Measurements from ENCODE around the gene HMOX2.

The HMOX2 gene

GRCh38 chr16:4455951-4456350 lies 20.2 kb upstream of the HMOX2 start (continued):
- TF ChIP-seq ZNF394 (tag by site-specific recombination; IDR thresholded peaks at IDR 0.05; ENCODE audit: borderline replicate concordance) (no peak), ZNF211 (tag by site-specific recombination; IDR thresholded peaks at IDR 0.05; ENCODE audit: low read depth) (no peak), ZNF10 (tag by site-specific recombination; IDR thresholded peaks at IDR 0.05) (no peak), ZNF707 (tag by site-specific recombination; IDR thresholded peaks at IDR 0.05) (no peak), ZNF391 (tag by site-specific recombination; IDR thresholded peaks at IDR 0.05; ENCODE audit: borderline replicate concordance, low read depth) (no peak), ZNF501 (tag by site-specific recombination; IDR thresholded peaks at IDR 0.05) (no peak), ZNF639 (tag by site-specific recombination; IDR thresholded peaks at IDR 0.05) (no peak), PRDM6 (tag by site-specific recombination; IDR thresholded peaks at IDR 0.05) (no peak)

GRCh38 chr16:4460936-4461249 lies 15.3 kb upstream of the HMOX2 start:
- Histone ChIP-seq H3K36me3 (ENCODE audit: control insufficient read depth in 2 of 2, insufficient read depth in 1 of 2, low read length in 2 of 2) (peaks cover 3 to 58% of the 10 kb centered on the region in 2 experiments; a peak in 2 of 3 replicates), H3K4me3 (ENCODE audit: low read depth, low read length) (no peak overlapping the region), H3K9me3 (ENCODE audit: control insufficient read depth, insufficient read depth, low read depth, low read length) (no peaks in the 10 kb centered on the region), H3K4me1 (ENCODE audit: control insufficient read depth, insufficient read depth, low read length) (no peaks in the 10 kb centered on the region), H3K27ac (ENCODE audit: extremely low read depth, low read depth, low read length) (no peak overlapping the region)
- ChIA-PET CTCF (interaction anchor here (0.8 kb wide), 1 partner anchor 57 kb away, joined by 4 read pairs; no protein-coding TSS in a partner anchor), POLR2A (no interaction called here)
- TF ChIP-seq ZNF169 (tag by site-specific recombination; IDR thresholded peaks at IDR 0.05) (no peak), ZNF391 (tag by site-specific recombination; IDR thresholded peaks at IDR 0.05; ENCODE audit: borderline replicate concordance, low read depth) (no peak), ZFP3 (tag by site-specific recombination; IDR thresholded peaks at IDR 0.05; ENCODE audit: low read depth) (no peak), ZNF350 (tag by site-specific recombination; IDR thresholded peaks at IDR 0.05) (no peak), KLF8 (tag by site-specific recombination; IDR thresholded peaks at IDR 0.05) (no peak)

- H3K4me3 ChIP-seq (ENCODE audit: low read depth, low read length): no peak overlapping the region
- POLR2A ChIA-PET: no interaction called here
- CTCF ChIA-PET: interaction anchor here (0.8 kb wide), 1 partner anchor 58 kb away, joined by 4 read pairs; no protein-coding TSS in a partner anchor
- H3K4me1 ChIP-seq (ENCODE audit: control insufficient read depth, insufficient read depth, low read length): no peaks in the 10 kb centered on the region
- no peak overlapping the region for H3K27ac ChIP-seq (ENCODE audit: extremely low read depth, low read depth, low read length)
- H3K9me3 ChIP-seq (ENCODE audit: control insufficient read depth, insufficient read depth, low read depth, low read length): no peaks in the 10 kb centered on the region
- peaks cover 3 to 58% of the 10 kb centered on the region in 2 experiments; a peak in 2 of 3 replicates for H3K36me3 ChIP-seq (ENCODE audit: control insufficient read depth in 2 of 2, insufficient read depth in 1 of 2, low read length in 2 of 2)
- TF ChIP-seq ZNF18 (tag by site-specific recombination; IDR thresholded peaks at IDR 0.05): peak; percentile 26; the same call in 1 of the 2 replicates
- TF ChIP-seq KLF9 (tag by site-specific recombination; IDR thresholded peaks at IDR 0.05; ENCODE audit: low read depth): peak; percentile 48; the same call in 1 of the 2 replicates
- no peak for TF ChIP-seq TSHZ1 (tag by site-specific recombination; IDR thresholded peaks at IDR 0.05; ENCODE audit: borderline replicate concordance)
- no peak for TF ChIP-seq GFI1B (tag by site-specific recombination; IDR thresholded peaks at IDR 0.05)
- TF ChIP-seq ZNF423 (tag by site-specific recombination; IDR thresholded peaks at IDR 0.05): no peak
- TF ChIP-seq PRDM10 (tag by site-specific recombination; IDR thresholded peaks at IDR 0.05): peak; percentile 98
Measured at GRCh38 chr16:4461250-4462085, 14.7 kb upstream of the HMOX2 start.

Measured in HEK293 (cell line).